ENCODE measurements around the gene SLC7A6. TPM values are rescaled to one million over a fixed set of nuclear protein-coding genes. Genes with fewer than 3 reads are reported as not detected.

Gene SLC7A6
- total and polyA plus RNA-seq, 2 of the 13 experiments (the other 11 are each of a cell fraction or from before 2014, with no cell fraction given), result 35.8 to 70.8 TPM

GRCh38 chr16:68234188-68235107 is 29.9 kb upstream of the SLC7A6 start (continued):
- peak; percentile 91 for TF ChIP-seq PAXIP1 (CRISPR knock-in tag; conservative IDR thresholded peaks at IDR 0.05)
- TF ChIP-seq ZNF615 (CRISPR knock-in tag; IDR thresholded peaks at IDR 0.05; ENCODE audit: borderline replicate concordance), result peak; percentile 52; the same call in 1 of the 2 replicates
- no peak for TF ChIP-seq PAX8 (CRISPR knock-in tag; IDR thresholded peaks at IDR 0.05; ENCODE audit: borderline replicate concordance)
- no peak for TF ChIP-seq ZNF329 (CRISPR knock-in tag; IDR thresholded peaks at IDR 0.05; ENCODE audit: low read depth)
- TF ChIP-seq ELF4 (CRISPR knock-in tag; IDR thresholded peaks at IDR 0.05; ENCODE audit: borderline replicate concordance), result no peak
- TF ChIP-seq HMG20B (CRISPR knock-in tag; conservative IDR thresholded peaks at IDR 0.05), result no peak; the same call in 1 of the 2 replicates
- TF ChIP-seq KLF11 (CRISPR knock-in tag; IDR thresholded peaks at IDR 0.05), result peak; percentile 58; the same call in 1 of the 2 replicates
- no peak for TF ChIP-seq HNRNPUL1 (IDR thresholded peaks at IDR 0.05; ENCODE audit: low read depth, low read length)
- TF ChIP-seq FOXP4 (CRISPR knock-in tag; IDR thresholded peaks at IDR 0.05), result peak; percentile 77; the same call in 1 of the 2 replicates
- peak; percentile 24; the same call in 1 of the 2 replicates for TF ChIP-seq ZBTB7B (CRISPR knock-in tag; IDR thresholded peaks at IDR 0.05)
- peak; percentile 62; the same call in 1 of the 2 replicates for TF ChIP-seq ZNF512B (CRISPR knock-in tag; IDR thresholded peaks at IDR 0.05; ENCODE audit: borderline replicate concordance)
- peak; percentile 90 for TF ChIP-seq HDAC2 (CRISPR knock-in tag; IDR thresholded peaks at IDR 0.05)
- peak; percentile 65; the same call in 1 of the 2 replicates for TF ChIP-seq TFAP4 (IDR thresholded peaks at IDR 0.05; ENCODE audit: borderline replicate concordance, low read depth)
- TF ChIP-seq HMG20A (CRISPR knock-in tag; IDR thresholded peaks at IDR 0.05; ENCODE audit: borderline replicate concordance), result peak; percentile 61
- no peak for TF ChIP-seq ZFP36 (IDR thresholded peaks at IDR 0.05; ENCODE audit: borderline replicate concordance, low read depth, low read length, partially characterized antibody)
- TF ChIP-seq SNAPC5 (CRISPR knock-in tag; IDR thresholded peaks at IDR 0.05; ENCODE audit: borderline replicate concordance), result no peak
- no peak for TF ChIP-seq ZNF530 (CRISPR knock-in tag; IDR thresholded peaks at IDR 0.05; ENCODE audit: low read depth)
- TF ChIP-seq ASH2L (IDR thresholded peaks at IDR 0.05; ENCODE audit: insufficient read length, low read depth, low read length), result peak; percentile 57
